Activated CD8-positive, alpha-beta T cell treated with anti-CD3 and anti-CD28 coated beads, Interleukin-2, amount 10 ng/mL, durations not matched to agents 7 days and 5 days (primary cell): ENCODE measurements around the gene CAPN15. TPM values are rescaled to one million over a fixed set of nuclear protein-coding genes. Genes with fewer than 3 reads are reported as not detected.
"Not testable (repeated sequence)": the region's sequence is repeated elsewhere in the genome, so short reads cannot be mapped to it uniquely, and the experiment has no call there.

Source experiments
- ATAC-seq: fragments of 150-1000 bp; cut with Tn5 transposase; one replicate; pipeline ENCODE4 v1.10.0; 2021; ENCODE audit warnings: moderate library complexity
- CTCF ChIA-PET: fragments of 350-600 bp; sonication (Branson Sonifier 250); formaldehyde crosslinking; loops from one replicate; lab custom pipeline; 2021; ENCODE audit warnings: antibody characterized with exemption; lab: Charles Lee
- POLR2A ChIA-PET: fragments of 350-600 bp; sonication (Branson Sonifier 250); formaldehyde crosslinking; loops from one replicate; lab custom pipeline; 2021; ENCODE audit warnings: antibody characterized with exemption; lab: Charles Lee
- DNase-seq: peaks from one replicate; pipeline ENCODE4 v3.0.0-alpha.2; 2020
- H3K27ac Mint-ChIP-seq: one replicate; pipeline ENCODE4 v1.8.0; 2021; ENCODE audit warnings: mild to moderate bottlenecking, mixed read lengths
- H3K27me3 Mint-ChIP-seq: one replicate; pipeline ENCODE4 v1.8.0; 2021; ENCODE audit warnings: low read depth, mixed read lengths
- H3K36me3 Mint-ChIP-seq: one replicate; pipeline ENCODE4 v1.8.0; 2021; ENCODE audit warnings: low read depth, mixed read lengths
- H3K4me1 Mint-ChIP-seq: one replicate; pipeline ENCODE4 v1.8.0; 2021; ENCODE audit warnings: low read depth, mixed read lengths
- H3K4me3 Mint-ChIP-seq: one replicate; pipeline ENCODE4 v1.8.0; 2021; ENCODE audit warnings: mild to moderate bottlenecking, mixed read lengths
- H3K9me3 Mint-ChIP-seq: one replicate; pipeline ENCODE4 v1.8.0; 2022; ENCODE audit warnings: mixed read lengths; ENCODE audit not compliant: insufficient read depth
- total RNA-seq, 2 experiments: library from RNA; stranded (reverse); gene quantifications; one replicate each; pipeline ENCODE4 v1.2.3, GENCODE V29; 2021

Gene CAPN15
- total RNA-seq, 2 experiments from 2014 or later: 85.3 to 93.0 TPM

DNA sequence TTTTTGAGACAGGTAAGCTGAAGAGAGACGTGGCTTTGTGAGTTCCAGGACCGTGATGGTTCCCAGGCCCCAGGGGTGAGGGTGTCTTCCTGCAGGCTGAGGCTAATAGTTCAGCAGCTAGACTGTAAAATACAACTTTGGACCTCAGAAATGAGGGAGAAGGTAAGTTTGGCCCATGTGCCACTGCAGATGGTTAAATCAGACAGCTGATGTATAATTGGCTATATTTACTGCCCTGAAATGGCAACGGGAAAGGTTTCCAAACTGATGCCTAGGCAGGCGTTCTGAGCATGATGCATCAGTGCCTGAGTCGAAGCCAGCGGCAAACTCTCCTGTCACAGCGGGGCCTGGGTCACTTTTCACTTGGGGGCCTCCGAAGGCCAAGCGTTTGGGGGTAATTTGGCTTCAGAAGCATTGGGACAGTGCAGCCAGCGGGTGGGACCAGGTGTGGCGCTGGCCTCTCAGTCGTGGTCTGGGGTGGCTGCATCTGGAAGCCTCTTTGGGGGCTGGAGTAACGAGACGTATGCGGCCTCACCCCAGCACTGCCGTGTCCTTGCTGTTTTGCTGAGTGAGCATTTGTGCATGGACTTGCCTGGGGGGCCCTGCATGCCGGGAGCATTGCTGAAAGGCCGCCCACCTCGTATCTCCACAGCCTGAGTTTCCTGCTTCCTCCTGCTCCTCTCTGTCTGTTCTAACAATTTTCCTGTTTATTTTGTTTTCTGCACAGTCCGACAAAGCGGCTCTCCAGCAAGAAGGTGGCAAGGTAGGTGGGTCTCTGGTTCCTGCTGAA is 31.2 kb upstream of the CAPN15 start:
- Mint-ChIP-seq H3K36me3 (no peaks in the 10 kb centered on the region), H3K4me3 (no peak overlapping the region), H3K27ac (no peak overlapping the region), H3K27me3 (no peaks in the 10 kb centered on the region), H3K9me3 (no peaks in the 10 kb centered on the region), H3K4me1 (peaks cover 7% of the 10 kb centered on the region)
- ATAC-seq: no peak
- DNase-seq: no peak
- POLR2A ChIA-PET: no interaction called here
- CTCF ChIA-PET: interaction anchor here (1.0 to 1.6 kb wide), 4 partner anchors 32 to 430 kb away, joined by 3 to 10 read pairs (median 4); partner anchors contain the start of gene RAB11FIP3

- H3K27ac Mint-ChIP-seq: no peak overlapping the region
- DNase-seq (no peak), ATAC-seq (no peak)
- H3K9me3 Mint-ChIP-seq: no peaks in the 10 kb centered on the region
- H3K4me3 Mint-ChIP-seq: no peak overlapping the region
- CTCF ChIA-PET: no interaction called here
- no peaks in the 10 kb centered on the region for H3K27me3 Mint-ChIP-seq
- POLR2A ChIA-PET: no interaction called here
- H3K4me1 Mint-ChIP-seq: peaks cover 7% of the 10 kb centered on the region
- no peaks in the 10 kb centered on the region for H3K36me3 Mint-ChIP-seq
Observed at GRCh38 chr16:497258-497657, 30.3 kb upstream of the CAPN15 start.

- Mint-ChIP-seq H3K4me1 (peaks cover 6% of the 10 kb centered on the region), H3K27me3 (no peaks in the 10 kb centered on the region), H3K27ac (no peak overlapping the region), H3K4me3 (no peak overlapping the region), H3K9me3 (no peaks in the 10 kb centered on the region), H3K36me3 (no peaks in the 10 kb centered on the region)
- CTCF ChIA-PET: no interaction called here
- DNase-seq (no peak), ATAC-seq (no peak)
- POLR2A ChIA-PET: no interaction called here
Observed at GRCh38 chr16:499924-500323, 27.6 kb upstream of the CAPN15 start.

DNA sequence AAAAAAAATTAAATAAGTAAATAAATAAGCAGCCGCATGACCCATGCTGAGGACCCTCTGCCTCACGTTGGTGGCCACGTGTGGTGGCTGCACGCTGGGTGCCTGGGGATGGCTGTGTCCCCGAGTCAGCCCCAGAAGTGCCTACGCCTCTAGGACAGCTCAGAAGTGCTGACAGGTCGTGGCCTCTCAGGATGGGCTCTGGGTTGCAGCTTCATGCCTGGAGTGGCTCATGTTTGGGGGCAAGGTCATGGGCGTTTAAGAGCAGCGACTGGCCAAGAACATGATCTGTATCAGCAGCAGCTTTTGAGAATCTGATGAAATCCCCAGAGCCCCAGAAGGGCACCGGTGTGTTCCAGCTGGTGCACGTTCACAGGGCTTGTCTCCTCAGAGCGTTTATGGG is 26.8 kb upstream of the CAPN15 start:
- no peak overlapping the region for H3K27ac Mint-ChIP-seq
- POLR2A ChIA-PET: no interaction called here
- CTCF ChIA-PET: no interaction called here
- no peak for DNase-seq
- no peaks in the 10 kb centered on the region for H3K9me3 Mint-ChIP-seq
- H3K4me1 Mint-ChIP-seq: no peaks in the 10 kb centered on the region
- H3K4me3 Mint-ChIP-seq: no peak overlapping the region
- no peaks in the 10 kb centered on the region for H3K27me3 Mint-ChIP-seq
- H3K36me3 Mint-ChIP-seq: no peaks in the 10 kb centered on the region
- ATAC-seq: no peak

DNA sequence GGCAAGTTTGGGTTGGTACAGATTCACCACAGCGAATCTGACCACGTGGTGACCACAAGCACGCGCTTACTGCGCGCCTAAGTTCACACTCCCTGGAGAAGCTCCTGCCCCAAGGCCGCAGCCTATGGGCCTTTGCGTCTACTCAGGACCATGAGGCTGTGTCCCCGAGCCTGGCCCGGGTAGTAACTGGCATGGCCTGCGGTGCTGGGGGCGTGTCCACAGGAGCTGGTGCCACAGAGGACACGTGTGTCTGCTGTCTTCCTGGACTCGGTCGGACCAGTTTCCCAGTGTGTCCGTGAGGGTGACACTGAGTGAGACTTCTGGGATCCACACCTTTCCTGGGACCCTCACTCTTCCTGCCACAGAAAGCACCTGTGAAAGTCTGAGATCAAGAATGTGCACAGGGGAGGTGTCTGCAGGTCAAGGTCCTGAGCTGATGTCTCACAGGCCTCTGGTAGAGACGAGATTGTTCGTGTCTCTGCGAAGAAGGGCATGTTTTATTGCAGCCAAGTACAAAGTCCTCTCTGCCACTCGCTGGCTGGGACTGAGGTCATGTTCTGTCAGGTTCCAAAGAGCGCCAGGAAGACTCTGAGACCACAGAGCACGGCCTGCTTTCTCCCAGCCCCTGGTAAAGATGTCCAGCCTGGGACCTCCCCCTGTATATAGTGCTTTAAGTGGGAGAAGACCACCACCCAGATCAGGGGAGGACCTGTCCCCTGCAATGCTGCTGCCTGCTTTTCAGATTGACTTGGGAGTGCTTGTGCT is 25.2 kb upstream of the CAPN15 start:
- ChIA-PET POLR2A (no interaction called here), CTCF (no interaction called here)
- Mint-ChIP-seq H3K36me3 (no peaks in the 10 kb centered on the region), H3K27ac (no peak overlapping the region), H3K4me1 (no peaks in the 10 kb centered on the region), H3K27me3 (no peaks in the 10 kb centered on the region), H3K4me3 (no peak overlapping the region), H3K9me3 (no peaks in the 10 kb centered on the region)
- no peak for DNase-seq
- ATAC-seq: no peak

DNA sequence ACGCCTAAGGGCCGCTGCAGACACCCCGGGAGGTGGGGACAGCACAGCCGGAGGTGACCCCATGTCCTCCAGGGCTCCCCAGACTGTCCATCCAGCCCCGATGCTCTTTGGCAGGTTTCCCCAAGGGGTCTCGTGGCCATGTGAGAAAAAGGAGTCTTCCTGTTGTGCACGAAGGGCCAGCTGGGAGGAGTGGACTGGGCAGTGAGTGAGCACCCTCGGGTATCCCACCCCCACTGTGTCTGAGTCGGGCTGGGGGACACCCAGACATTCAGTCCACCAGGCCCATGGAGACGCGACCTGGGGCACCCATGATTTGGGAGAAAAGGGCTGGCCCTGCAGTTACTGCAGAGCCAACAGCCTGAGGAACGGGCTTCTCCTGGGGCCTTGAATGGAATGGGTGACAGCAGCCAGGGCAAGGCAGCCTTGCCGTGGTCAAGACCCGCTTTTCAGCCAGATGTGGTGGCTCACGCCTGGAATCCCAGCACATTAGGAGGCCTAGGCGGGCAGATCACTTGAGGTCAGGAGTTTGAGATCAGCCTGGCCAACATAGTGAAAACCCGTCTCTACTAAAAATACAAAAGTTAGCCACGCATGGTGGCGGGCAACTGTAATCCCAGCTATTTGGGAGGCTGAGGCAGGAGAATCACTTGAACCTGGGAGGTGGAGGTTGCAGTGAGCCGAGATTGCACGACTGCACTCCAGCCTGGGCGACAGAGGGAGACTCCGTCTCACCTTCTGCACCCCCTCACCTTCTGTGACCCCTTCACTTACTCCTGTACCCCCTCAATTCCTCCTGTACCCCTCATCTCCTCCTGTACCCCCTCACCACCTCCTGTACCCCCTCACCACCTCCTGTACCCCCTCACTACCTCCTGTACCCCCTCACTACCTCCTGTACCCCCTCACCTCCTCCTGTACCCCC is 24.1 kb upstream of the CAPN15 start:
- H3K4me3 Mint-ChIP-seq: no peak overlapping the region
- H3K27me3 Mint-ChIP-seq: no peaks in the 10 kb centered on the region
- POLR2A ChIA-PET: no interaction called here
- no peaks in the 10 kb centered on the region for H3K36me3 Mint-ChIP-seq
- CTCF ChIA-PET: no interaction called here
- H3K27ac Mint-ChIP-seq: no peak overlapping the region
- no peaks in the 10 kb centered on the region for H3K9me3 Mint-ChIP-seq
- no peaks in the 10 kb centered on the region for H3K4me1 Mint-ChIP-seq
- no peak for ATAC-seq
- no peak for DNase-seq

DNA sequence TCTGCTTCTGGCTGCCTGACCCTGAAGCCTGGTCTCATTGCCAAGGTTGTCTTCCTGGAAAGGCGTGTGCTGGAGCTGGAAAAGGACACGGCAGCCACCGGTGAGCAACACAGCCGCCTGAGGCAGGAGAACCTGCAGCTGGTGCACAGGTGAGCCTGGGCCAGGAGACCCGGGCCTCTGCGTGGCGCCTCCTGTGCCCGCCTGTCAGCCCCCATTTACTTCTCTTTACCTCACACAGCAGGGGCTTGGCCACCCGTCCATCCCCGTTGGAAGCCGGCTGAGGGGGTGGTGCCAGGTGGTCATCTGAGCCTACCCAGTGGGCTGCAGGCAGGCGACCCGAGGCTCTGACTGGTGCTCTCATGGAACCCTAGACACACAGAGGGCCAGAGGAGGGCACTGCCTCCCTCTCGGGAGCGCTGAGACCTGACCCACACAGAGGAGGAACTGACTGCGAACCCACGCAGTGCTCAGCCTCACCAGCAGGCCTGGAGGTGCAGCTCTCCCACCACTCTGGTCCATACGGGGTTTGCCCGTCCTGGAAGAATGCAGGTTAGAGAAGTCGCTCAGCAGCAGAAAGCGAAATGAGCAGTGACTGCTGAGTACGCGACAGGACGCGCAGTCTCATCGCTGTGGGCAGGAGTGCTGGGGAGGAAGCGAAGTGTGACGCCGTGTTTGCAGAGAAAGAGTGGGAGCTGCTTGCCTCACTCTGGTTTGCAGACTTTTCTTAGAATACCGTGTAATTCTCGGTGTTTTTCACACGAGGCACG is 21.9 kb upstream of the CAPN15 start:
- ChIA-PET CTCF (no interaction called here), POLR2A (no interaction called here)

DNA sequence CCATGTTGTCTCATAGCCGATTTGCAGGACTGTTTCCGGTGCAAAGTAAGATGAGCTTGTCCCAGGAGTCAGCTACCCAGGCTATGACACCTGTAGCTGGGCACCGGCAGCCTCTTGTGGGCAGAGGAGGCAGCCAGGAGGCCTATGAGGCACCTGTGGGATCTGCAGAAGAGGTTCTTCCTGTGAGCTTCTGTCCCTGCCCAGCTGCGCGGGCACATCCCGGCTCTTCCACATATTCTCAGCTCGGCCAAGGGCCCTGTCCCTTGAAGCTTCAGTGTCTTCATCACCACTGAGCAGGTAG is 21.3 kb upstream of the CAPN15 start:
- Mint-ChIP-seq H3K4me1 (peaks cover 7% of the 10 kb centered on the region), H3K9me3 (no peaks in the 10 kb centered on the region), H3K36me3 (no peaks in the 10 kb centered on the region), H3K27me3 (no peaks in the 10 kb centered on the region), H3K4me3 (no peak overlapping the region), H3K27ac (no peak overlapping the region)
- no peak for DNase-seq
- ChIA-PET CTCF (no interaction called here), POLR2A (no interaction called here)
- no peak for ATAC-seq

More for the DNA sequence above, 21.9 kb upstream of the CAPN15 start:
- no peak for ATAC-seq
- peaks cover 7% of the 10 kb centered on the region for H3K4me1 Mint-ChIP-seq
- H3K9me3 Mint-ChIP-seq: no peaks in the 10 kb centered on the region
- H3K27ac Mint-ChIP-seq: no peak overlapping the region
- no peaks in the 10 kb centered on the region for H3K27me3 Mint-ChIP-seq
- DNase-seq: no peak
- H3K4me3 Mint-ChIP-seq: no peak overlapping the region
- H3K36me3 Mint-ChIP-seq: no peaks in the 10 kb centered on the region

DNA sequence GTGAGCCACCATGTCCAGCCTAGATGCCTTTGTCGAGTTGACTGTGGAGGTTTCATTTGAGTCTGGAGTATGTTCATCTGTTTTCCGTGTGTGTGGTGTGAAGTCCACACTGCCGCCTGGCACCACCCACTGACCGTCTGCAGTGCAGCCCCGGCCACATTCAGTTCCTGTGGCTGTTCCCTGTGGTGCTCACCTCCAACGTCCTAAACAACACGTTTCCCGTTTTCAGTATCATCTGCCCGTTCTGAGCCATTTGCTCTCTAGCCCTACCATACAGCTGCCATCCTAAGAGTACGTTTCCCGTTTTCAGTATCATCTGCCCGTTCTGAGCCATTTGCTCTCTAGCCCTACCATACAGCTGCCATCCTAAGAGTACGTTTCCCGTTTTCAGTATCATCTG is 20.0 kb upstream of the CAPN15 start:
- ATAC-seq, CTCF ChIA-PET, DNase-seq, H3K27me3 Mint-ChIP-seq, H3K9me3 Mint-ChIP-seq, H3K27ac Mint-ChIP-seq, H3K4me3 Mint-ChIP-seq, H3K4me1 Mint-ChIP-seq, POLR2A ChIA-PET, H3K36me3 Mint-ChIP-seq: not testable (repeated sequence)

DNA sequence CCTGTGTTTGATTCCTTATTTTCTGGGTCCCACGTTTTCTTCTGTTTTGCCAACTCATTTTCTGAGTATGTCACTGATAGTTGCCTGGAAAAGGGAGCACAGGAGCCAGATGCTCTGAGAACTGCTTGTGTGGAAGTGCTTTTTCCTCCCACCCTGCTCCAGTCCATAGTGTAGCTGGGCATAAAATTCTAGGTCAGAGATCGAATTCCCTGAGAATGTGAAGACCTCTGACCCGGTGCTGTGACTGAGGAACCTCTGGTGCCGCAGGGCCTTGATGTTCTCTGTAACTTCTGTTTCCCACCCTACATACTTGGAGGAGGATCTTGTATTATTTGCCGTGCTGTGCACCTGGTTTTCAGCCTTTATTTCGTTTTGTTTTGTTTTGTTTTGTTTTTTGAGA is 19.5 kb upstream of the CAPN15 start:
- POLR2A ChIA-PET: no interaction called here
- ATAC-seq: no peak
- Mint-ChIP-seq H3K4me3 (no peak overlapping the region), H3K27me3 (no peaks in the 10 kb centered on the region), H3K27ac (no peak overlapping the region), H3K4me1 (peaks cover 7% of the 10 kb centered on the region), H3K9me3 (no peaks in the 10 kb centered on the region), H3K36me3 (no peaks in the 10 kb centered on the region)
- CTCF ChIA-PET: no interaction called here
- no peak for DNase-seq

GRCh38 chr16:508884-509736 is 18.4 kb upstream of the CAPN15 start:
- DNase-seq (no peak), ATAC-seq (no peak)
- Mint-ChIP-seq H3K27me3 (no peaks in the 10 kb centered on the region), H3K9me3 (no peaks in the 10 kb centered on the region), H3K4me3 (no peak overlapping the region), H3K27ac (no peak overlapping the region), H3K36me3 (no peaks in the 10 kb centered on the region), H3K4me1 (peaks cover 7% of the 10 kb centered on the region)
- POLR2A ChIA-PET: no interaction called here
- CTCF ChIA-PET: no interaction called here
